Transverse colon (tissue), 4 donors: ENCODE measurements around the gene NMRK1. TPM values are rescaled to one million over a fixed set of nuclear protein-coding genes. Genes with fewer than 3 reads are reported as not detected.

Experiments used
- DNase-seq: peaks from one replicate; pipeline ENCODE4 v3.0.0-alpha.2; 2019
- H3K27ac ChIP-seq, 4 donors: fragments of 200-600 bp; sonication (generic); 2 replicates each; pipeline ENCODE4 v1.5.1; 2016 to 2018; ENCODE audit warnings: inconsistent platforms in 4 of 4
- H3K27me3 ChIP-seq: fragments of 200-600 bp; sonication (generic); 2 replicates; pipeline ENCODE4 v1.5.1; 2017; ENCODE audit warnings: inconsistent platforms
- H3K36me3 ChIP-seq, 4 donors: fragments of 200-600 bp; sonication (generic); 2 replicates each; pipeline ENCODE4 v1.5.1; 2017 to 2019; ENCODE audit warnings: inconsistent platforms in 4 of 4
- H3K4me1 ChIP-seq, 4 donors: fragments of 200-600 bp; sonication (generic); 2 replicates each; pipeline ENCODE4 v1.5.1; 2017 to 2020; ENCODE audit warnings: inconsistent platforms in 4 of 4
- H3K4me3 ChIP-seq, 4 donors: fragments of 200-600 bp; sonication (generic); 1 replicate in 1 of 4; 2 replicates in 3 of 4; pipeline versions ENCODE4 v1.5.1 to v1.6.1; 2017 to 2019; ENCODE audit warnings: inconsistent platforms in 4 of 4
- H3K9me3 ChIP-seq, 2 donors: fragments of 200-600 bp; sonication (generic); 2 replicates each; pipeline ENCODE4 v1.5.1; 2017 to 2019; ENCODE audit warnings: inconsistent platforms in 2 of 2
- EP300 ChIP-seq: sonication (generic); formaldehyde crosslinking; IDR thresholded peaks from one replicate; pipeline ENCODE4 v1.6.1; 2017; ENCODE audit warnings: antibody characterized with exemption, low read depth
- POLR2A ChIP-seq: fragments of 450-650 bp; IDR thresholded peaks from one replicate; pipeline ENCODE4 v1.6.1; 2016; ENCODE audit warnings: antibody characterized with exemption, mild to moderate bottlenecking, moderate library complexity
- POLR2AphosphoS5 ChIP-seq, 3 donors: sonication (generic); formaldehyde crosslinking; IDR thresholded peaks; one replicate each; pipeline ENCODE4 v1.6.1; 2016; ENCODE audit warnings: antibody characterized with exemption in 3 of 3
- WGBS, 2 donors: methylation state at CpG; one replicate each; pipeline ENCODE4 v1.1.5; 2018; ENCODE audit warnings: low coverage in 1 of 2; 5-methylcytosine and 5-hydroxymethylcytosine counted together
- in situ Hi-C, 4 donors: fragments of 200-750 bp; cut with MboI; loops; one replicate each; pipeline versions ENCODE4 v1.15.0 to v1.15.1; 2017; ENCODE audit warnings: low sequenced_read_pairs in 3 of 4, low pct_ligation_motif_present in 1 of 4, low pct_unique_long_range_greater_than_20kb in 1 of 4
- intact Hi-C: fragments of 100-400 bp; cut with DNase I; formaldehyde crosslinking; loops from one replicate; pipeline ENCODE4 v1.15.1; 2023; ENCODE audit warnings: low total_unique reads
- total RNA-seq, 4 donors: library from RNA; depleted of rRNA; stranded (reverse); fragments of >200 nt; gene quantifications; one replicate each; pipeline ENCODE4 v1.1.0, GENCODE V29; 2016
- TF ChIP-seq, protein P1 (sequence below), 5 experiments: fragments of 200-600 bp in 3 of 5; fragments of 450-650 bp in 2 of 5; sonication (generic) in 3 of 5; IDR thresholded peaks; 1 replicate in 2 of 5; 2 replicates in 3 of 5; pipeline ENCODE4 v1.5.1; 2016 to 2017; ENCODE audit warnings: antibody characterized with exemption in 5 of 5, inconsistent platforms in 3 of 5, mild to moderate bottlenecking in 2 of 5, moderate library complexity in 1 of 5

The NMRK1 gene
- 10 to 100 TPM in 2 of 4 donors, 1 to 10 TPM in 2; 3.4 to 36.7 (median 21.6) TPM for total RNA-seq

DNA sequence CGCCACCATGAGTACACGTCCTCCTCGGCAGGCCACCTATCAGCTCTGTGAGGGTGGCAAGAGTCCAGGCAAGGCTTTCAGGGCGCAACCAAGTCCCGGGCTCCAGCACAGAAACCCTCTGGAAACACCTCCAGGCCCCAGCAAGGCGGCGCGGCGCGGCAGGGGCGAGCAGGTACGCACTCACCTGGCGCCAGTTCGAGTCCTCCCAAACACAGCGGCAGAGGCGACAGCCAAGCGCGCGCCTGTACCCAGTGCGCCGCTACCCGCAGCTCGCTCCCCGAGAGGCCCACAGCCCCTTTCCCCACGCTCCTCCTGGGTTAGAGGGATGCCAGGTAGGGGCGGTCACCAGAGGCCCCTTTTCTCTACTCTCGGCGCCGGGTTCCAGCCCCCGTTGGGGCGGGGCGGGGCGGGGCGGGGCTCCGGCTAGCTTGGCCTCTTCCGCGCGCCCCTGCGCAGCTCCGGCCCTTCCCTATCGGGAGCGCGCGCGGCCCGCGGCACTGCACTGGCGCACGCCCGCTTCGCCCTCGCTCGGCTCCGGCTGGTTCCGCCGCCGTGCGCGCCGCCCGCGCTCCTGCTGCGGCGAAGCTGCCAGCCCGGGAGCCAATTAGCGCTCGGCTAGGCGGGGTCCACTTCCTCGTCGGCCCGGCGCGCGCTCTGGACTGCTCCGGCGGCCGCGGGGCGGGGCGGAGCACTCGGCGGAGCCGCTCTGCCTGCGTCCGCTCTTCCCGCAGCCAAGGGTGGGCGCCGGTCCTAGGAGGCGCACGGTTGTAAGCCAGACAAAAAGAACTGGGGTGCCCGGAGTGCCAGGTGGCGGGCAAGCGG, at the start of gene NMRK1, which contains the start of gene OSTF1:
TSS of gene NMRK1 (minus strand) at position 332 of the 822 bp plus-strand sequence. CDS start 5,040 bp downstream, outside the sequence.
TSS of gene OSTF1 (plus strand) at position 691 of the 822 bp plus-strand sequence. CDS start 179 bp downstream, outside the sequence.
- no peaks in the 10 kb centered on the region for H3K27me3 ChIP-seq
- in situ Hi-C loops (no loop called here), intact Hi-C loops (loop anchor here (5.0 kb wide), 1 partner anchor 136 kb away; the partner anchor contains the start of gene C9orf40)
- peaks cover 6 to 55% (median 35%) of the 10 kb centered on the region in 4 donors for H3K4me1 ChIP-seq
- DNase-seq = peak; percentile 97
- H3K27ac ChIP-seq = peak within 1 kb of the TSS; percentile 98 to 100 (median 100)
- no peaks in the 10 kb centered on the region for H3K36me3 ChIP-seq
- 0% methylated on average over 73 of the region's 93 CpGs; no CpG with 5 or more reads in 1 of the 2 donors for WGBS, 2 donors
- H3K4me3 ChIP-seq = peak within 1 kb of the TSS; percentile 82 to 88 (median 84)
- TF ChIP-seq POLR2AphosphoS5 (IDR thresholded peaks at IDR 0.05) (peak; percentile 96 to 98 (median 98)), POLR2A (peak; percentile 98), EP300 (no peak)
- TF ChIP-seq, protein P1, sequence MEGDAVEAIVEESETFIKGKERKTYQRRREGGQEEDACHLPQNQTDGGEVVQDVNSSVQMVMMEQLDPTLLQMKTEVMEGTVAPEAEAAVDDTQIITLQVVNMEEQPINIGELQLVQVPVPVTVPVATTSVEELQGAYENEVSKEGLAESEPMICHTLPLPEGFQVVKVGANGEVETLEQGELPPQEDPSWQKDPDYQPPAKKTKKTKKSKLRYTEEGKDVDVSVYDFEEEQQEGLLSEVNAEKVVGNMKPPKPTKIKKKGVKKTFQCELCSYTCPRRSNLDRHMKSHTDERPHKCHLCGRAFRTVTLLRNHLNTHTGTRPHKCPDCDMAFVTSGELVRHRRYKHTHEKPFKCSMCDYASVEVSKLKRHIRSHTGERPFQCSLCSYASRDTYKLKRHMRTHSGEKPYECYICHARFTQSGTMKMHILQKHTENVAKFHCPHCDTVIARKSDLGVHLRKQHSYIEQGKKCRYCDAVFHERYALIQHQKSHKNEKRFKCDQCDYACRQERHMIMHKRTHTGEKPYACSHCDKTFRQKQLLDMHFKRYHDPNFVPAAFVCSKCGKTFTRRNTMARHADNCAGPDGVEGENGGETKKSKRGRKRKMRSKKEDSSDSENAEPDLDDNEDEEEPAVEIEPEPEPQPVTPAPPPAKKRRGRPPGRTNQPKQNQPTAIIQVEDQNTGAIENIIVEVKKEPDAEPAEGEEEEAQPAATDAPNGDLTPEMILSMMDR (IDR thresholded peaks at IDR 0.05) = no peak
- no peaks in the 10 kb centered on the region for H3K9me3 ChIP-seq

DNA sequence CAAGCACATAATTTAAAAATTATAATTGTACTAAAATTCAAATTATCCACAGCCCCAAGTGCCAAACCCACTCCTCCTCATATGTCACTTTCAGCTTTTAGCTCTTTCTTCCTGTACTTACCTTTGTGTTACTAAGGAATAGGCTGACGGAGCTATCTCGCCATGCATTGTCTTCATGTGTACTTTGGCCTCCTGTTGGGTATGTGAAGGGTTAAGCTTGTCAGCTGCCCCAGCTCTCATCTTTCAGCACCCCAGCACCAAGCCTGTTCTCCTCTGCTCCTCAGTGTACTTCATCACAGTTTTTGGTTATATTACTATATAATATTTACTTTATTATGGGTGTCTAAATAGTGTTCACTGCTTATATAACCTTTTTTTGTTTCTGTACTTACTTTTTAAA, 46.5 kb upstream of the NMRK1 start:
- no peaks in the 10 kb centered on the region for H3K27me3 ChIP-seq
- TF ChIP-seq POLR2AphosphoS5 (IDR thresholded peaks at IDR 0.05) = no peak
- TF ChIP-seq, protein P1 (IDR thresholded peaks at IDR 0.05) = no peak
- TF ChIP-seq POLR2A = no peak
- TF ChIP-seq EP300 = no peak
- H3K27ac ChIP-seq = no peak overlapping the region
- 96 to 100% methylated on average over 2 of the region's 2 CpGs for WGBS, 2 donors
- no peaks in the 10 kb centered on the region for H3K9me3 ChIP-seq
- peaks cover 0 to 40% (median 14%) of the 10 kb centered on the region in 4 donors for H3K36me3 ChIP-seq
- no peaks in the 10 kb centered on the region for H3K4me1 ChIP-seq
- in situ Hi-C loops = no loop called here
- no peak overlapping the region for H3K4me3 ChIP-seq
- DNase-seq = no peak
- intact Hi-C loops = no loop called here

DNA sequence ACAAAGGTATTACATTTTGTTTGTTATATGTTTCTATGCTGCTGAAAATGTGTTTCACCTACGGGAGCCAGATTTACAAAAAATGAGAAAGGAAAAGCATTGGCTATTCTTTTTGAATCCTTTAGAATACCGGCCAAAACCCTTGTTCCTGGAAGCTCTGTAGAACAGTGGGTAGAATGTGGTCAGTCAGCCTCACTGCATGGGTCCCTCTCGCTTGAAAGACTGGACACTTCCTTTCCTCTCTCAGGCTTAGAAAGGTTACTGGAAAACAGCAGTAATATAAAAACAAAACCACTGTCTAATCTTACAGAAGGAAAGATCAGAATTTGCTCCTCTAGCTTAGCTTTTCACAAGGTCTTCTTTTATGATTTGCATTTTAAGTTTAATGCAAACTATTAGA, 45.4 kb upstream of the NMRK1 start:
- DNase-seq = no peak
- in situ Hi-C loops = no loop called here
- Histone ChIP-seq H3K36me3 (peaks cover 0 to 40% (median 14%) of the 10 kb centered on the region in 4 donors), H3K4me3 (no peak overlapping the region), H3K27me3 (no peaks in the 10 kb centered on the region), H3K9me3 (no peaks in the 10 kb centered on the region), H3K27ac (no peak overlapping the region), H3K4me1 (no peaks in the 10 kb centered on the region)
- intact Hi-C loops = no loop called here
- 90 to 96% methylated on average over 3 of the region's 3 CpGs for WGBS, 2 donors
- TF ChIP-seq POLR2AphosphoS5 (IDR thresholded peaks at IDR 0.05) (no peak), POLR2A (no peak), EP300 (no peak)
- TF ChIP-seq, protein P1 (IDR thresholded peaks at IDR 0.05) = no peak

DNA sequence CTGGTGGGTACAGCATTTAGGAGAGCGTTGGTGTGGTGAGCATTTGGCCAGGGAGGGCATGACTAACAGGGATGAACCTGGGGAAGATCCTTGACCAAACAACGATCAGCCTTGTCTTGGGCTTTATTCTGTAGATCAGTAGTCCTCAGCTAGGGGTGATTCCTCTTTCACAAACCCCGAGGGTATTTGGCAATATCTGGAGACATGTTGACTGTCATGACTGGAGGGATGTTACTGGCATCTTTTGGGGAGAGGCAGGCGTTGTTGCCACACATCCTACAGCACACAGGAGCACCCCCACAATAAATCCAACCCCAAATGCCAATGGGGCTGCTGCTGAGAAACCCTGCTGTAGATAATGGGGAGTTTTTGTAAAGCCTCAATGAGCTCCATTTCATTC, 44.3 kb upstream of the NMRK1 start:
- H3K9me3 ChIP-seq = no peaks in the 10 kb centered on the region
- H3K36me3 ChIP-seq = peaks cover 0 to 40% (median 14%) of the 10 kb centered on the region in 4 donors
- TF ChIP-seq EP300 (no peak), POLR2A (no peak), POLR2AphosphoS5 (IDR thresholded peaks at IDR 0.05) (no peak)
- TF ChIP-seq, protein P1 (IDR thresholded peaks at IDR 0.05) = no peak
- H3K4me1 ChIP-seq = no peaks in the 10 kb centered on the region
- H3K27ac ChIP-seq = no peak overlapping the region
- H3K4me3 ChIP-seq = no peak overlapping the region
- 91% methylated on average over 4 of the region's 4 CpGs; no CpG with 5 or more reads in 1 of the 2 donors for WGBS, 2 donors
- in situ Hi-C loops = no loop called here
- intact Hi-C loops = no loop called here
- no peaks in the 10 kb centered on the region for H3K27me3 ChIP-seq
- DNase-seq = no peak
